CD4-positive, alpha-beta T cell (primary cell): ENCODE results near the gene UBE2L6. TPM values are rescaled to one million over a fixed set of nuclear protein-coding genes. Genes with fewer than 3 reads are reported as not detected.

ENCODE experiments used
- ATAC-seq: fragments of 200-7000 bp; cut with Tn5 transposase; one replicate; pipeline ENCODE4 v1.10.0; 2022; ENCODE audit warnings: mild to moderate bottlenecking; ENCODE audit not compliant: poor library complexity
- CTCF ChIA-PET: fragments of 350-600 bp; sonication (Branson Sonifier 250); formaldehyde crosslinking; loops from one replicate; lab custom pipeline; 2021; ENCODE audit warnings: antibody characterized with exemption, inconsistent platforms; lab: Charles Lee
- POLR2A ChIA-PET: fragments of 350-600 bp; sonication (Branson Sonifier 250); formaldehyde crosslinking; loops from one replicate; lab custom pipeline; 2021; ENCODE audit warnings: antibody characterized with exemption, inconsistent platforms; lab: Charles Lee
- DNase-seq, 14 experiments: peaks; one replicate each; pipeline ENCODE4 v3.0.0-alpha.2; 2013 to 2020; ENCODE audit warnings: mixed read lengths in 2 of 14
- H3K27ac ChIP-seq, 2 donors: one replicate each; pipeline versions ENCODE4 v1.5.1 to v1.7.0; 2013; ENCODE audit warnings: low read length in 2 of 2, low read depth in 1 of 2, mild to moderate bottlenecking in 1 of 2
- H3K27me3 ChIP-seq, 2 experiments: 1 replicate in 1 of 2; 2 replicates in 1 of 2; pipeline versions ENCODE4 v1.6.1 to v1.7.0; 2013; ENCODE audit warnings: low read length in 2 of 2, control low read depth in 1 of 2, mild to moderate bottlenecking in 1 of 2, moderate library complexity in 1 of 2; ENCODE audit not compliant: insufficient read depth in 2 of 2, control insufficient read depth in 1 of 2
- H3K36me3 ChIP-seq: one replicate; pipeline ENCODE4 v1.6.1; 2013; ENCODE audit warnings: low read length, control low read depth; ENCODE audit not compliant: insufficient read depth
- H3K4me1 ChIP-seq: one replicate; pipeline ENCODE4 v1.6.1; 2013; ENCODE audit warnings: low read length, control low read depth; ENCODE audit not compliant: insufficient read depth
- H3K4me3 ChIP-seq: one replicate; pipeline ENCODE4 v1.5.1; 2013; ENCODE audit warnings: mild to moderate bottlenecking, low read length, moderate library complexity
- H3K9me3 ChIP-seq, 2 experiments: 1 replicate in 1 of 2; 2 replicates in 1 of 2; pipeline versions ENCODE4 v1.6.1 to v1.7.0; 2013; ENCODE audit warnings: low read length in 2 of 2, mild to moderate bottlenecking in 2 of 2, control low read depth in 1 of 2, moderate library complexity in 1 of 2; ENCODE audit not compliant: control insufficient read depth in 1 of 2, insufficient read depth in 1 of 2
- H3K27ac Mint-ChIP-seq: one replicate; pipeline ENCODE4 v1.8.0; 2020; ENCODE audit warnings: mixed read lengths
- H3K27me3 Mint-ChIP-seq: one replicate; pipeline ENCODE4 v1.8.0; 2021; ENCODE audit warnings: mixed read lengths
- H3K36me3 Mint-ChIP-seq: one replicate; pipeline ENCODE4 v1.8.0; 2021; ENCODE audit warnings: low read depth, mixed read lengths
- H3K4me1 Mint-ChIP-seq: one replicate; pipeline ENCODE4 v1.8.0; 2021; ENCODE audit warnings: low read depth, mixed read lengths
- H3K4me3 Mint-ChIP-seq: one replicate; pipeline ENCODE4 v1.8.0; 2020; ENCODE audit warnings: mild to moderate bottlenecking, mixed read lengths
- H3K9me3 Mint-ChIP-seq: one replicate; pipeline ENCODE4 v1.8.0; 2020; ENCODE audit warnings: mixed read lengths
- CTCF ChIP-seq: fragments of 200-600 bp; IDR thresholded peaks from one replicate; pipeline ENCODE4 v1.8.0; 2022; ENCODE audit warnings: antibody characterized with exemption, mild to moderate bottlenecking
- intact Hi-C, 2 experiments: fragments of 100-400 bp; cut with DNase I in 1 of 2; cut with micrococcal nuclease in 1 of 2; formaldehyde crosslinking; loops; one replicate each; pipeline versions ENCODE4 v1.15.1 to v1.9.0; 2023 to 2025; cut with DNase I, micrococcal nuclease
- total RNA-seq, 174 experiments: library from RNA in 2 of 174; stranded (reverse) in 2 of 174; gene quantifications; one replicate each; pipeline ENCODE4 v1.2.3 and lab custom pipeline; 2021 to 2026

Gene UBE2L6
- total RNA-seq, 2 experiments from 2014 or later, result 35.0 to 36.2 TPM

GRCh38 chr11:57513911-57514537, 53.4 kb downstream of the UBE2L6 start:
- H3K36me3 Mint-ChIP-seq, result peaks cover 6% of the 10 kb centered on the region
- CTCF ChIA-PET, result interaction anchor here (1.0 to 4.9 kb wide), 3 partner anchors 13 to 56 kb away, joined by 4 to 19 read pairs (median 9); no protein-coding TSS in a partner anchor
- Histone ChIP-seq H3K27ac (no peak overlapping the region), H3K4me1 (peaks cover 32% of the 10 kb centered on the region), H3K36me3 (no peaks in the 10 kb centered on the region), H3K27me3 (no peaks in the 10 kb centered on the region), H3K4me3 (peak overlapping the region; percentile 95), H3K9me3 (peaks cover 0 to 5% of the 10 kb centered on the region in 2 experiments)
- H3K27me3 Mint-ChIP-seq, result no peaks in the 10 kb centered on the region
- ATAC-seq, result peak; percentile 51
- no peak for TF ChIP-seq CTCF
- no peaks in the 10 kb centered on the region for H3K9me3 Mint-ChIP-seq
- DNase-seq, result peak in 7 of 14 experiments; percentile 15 to 57 (median 50)
- POLR2A ChIA-PET, result interaction anchor here (0.7 to 1.8 kb wide), 7 partner anchors 10 to 189 kb away, joined by 3 to 9 read pairs (median 3); no protein-coding TSS in a partner anchor
- intact Hi-C loops, result no loop called here
- H3K4me3 Mint-ChIP-seq, result peak overlapping the region; percentile 98
- peak overlapping the region; percentile 69 for H3K27ac Mint-ChIP-seq
- peaks cover 35% of the 10 kb centered on the region for H3K4me1 Mint-ChIP-seq

- peak overlapping the region; percentile 69 for H3K27ac Mint-ChIP-seq
- Histone ChIP-seq H3K27ac (no peak overlapping the region), H3K36me3 (no peaks in the 10 kb centered on the region), H3K4me1 (peaks cover 32% of the 10 kb centered on the region), H3K27me3 (no peaks in the 10 kb centered on the region), H3K9me3 (peaks cover 0 to 5% of the 10 kb centered on the region in 2 experiments), H3K4me3 (no peak overlapping the region)
- POLR2A ChIA-PET, result interaction anchor here (1.5 to 1.6 kb wide), 2 partner anchors 11 to 20 kb away, joined by 3 to 9 read pairs; no protein-coding TSS in a partner anchor
- peaks cover 6% of the 10 kb centered on the region for H3K36me3 Mint-ChIP-seq
- H3K4me1 Mint-ChIP-seq, result peaks cover 35% of the 10 kb centered on the region
- no peaks in the 10 kb centered on the region for H3K9me3 Mint-ChIP-seq
- H3K27me3 Mint-ChIP-seq, result no peaks in the 10 kb centered on the region
- CTCF ChIA-PET, result interaction anchor here (1.0 to 4.9 kb wide), 3 partner anchors 14 to 56 kb away, joined by 4 to 19 read pairs (median 9); no protein-coding TSS in a partner anchor
- no peak for ATAC-seq
- H3K4me3 Mint-ChIP-seq, result peak overlapping the region; percentile 98
- no peak for DNase-seq
- intact Hi-C loops, result no loop called here
- no peak for TF ChIP-seq CTCF
Observed at GRCh38 chr11:57513452-57513795, 54.0 kb downstream of the UBE2L6 start.

GRCh38 chr11:57512646-57513451, 54.6 kb downstream of the UBE2L6 start:
- POLR2A ChIA-PET, result interaction anchor here (1.5 to 1.6 kb wide), 2 partner anchors 12 to 19 kb away, joined by 3 to 9 read pairs; no protein-coding TSS in a partner anchor
- CTCF ChIA-PET, result interaction anchor here (1.4 to 4.9 kb wide), 3 partner anchors 14 to 55 kb away, joined by 9 to 19 read pairs (median 9); no protein-coding TSS in a partner anchor
- ATAC-seq (no peak), DNase-seq (no peak)
- Mint-ChIP-seq H3K36me3 (peaks cover 6% of the 10 kb centered on the region), H3K27me3 (no peaks in the 10 kb centered on the region), H3K9me3 (no peaks in the 10 kb centered on the region), H3K4me1 (peaks cover 35% of the 10 kb centered on the region), H3K27ac (peak overlapping the region; percentile 69), H3K4me3 (peak overlapping the region; percentile 98)
- H3K4me3 ChIP-seq, result no peak overlapping the region
- peaks cover 32% of the 10 kb centered on the region for H3K4me1 ChIP-seq
- H3K27me3 ChIP-seq, result no peaks in the 10 kb centered on the region
- intact Hi-C loops, result no loop called here
- H3K36me3 ChIP-seq, result no peaks in the 10 kb centered on the region
- no peak for TF ChIP-seq CTCF
- H3K9me3 ChIP-seq, result peaks cover 0 to 5% of the 10 kb centered on the region in 2 experiments
- H3K27ac ChIP-seq, result no peak overlapping the region
